Duodenal mucosa (tissue), 2 donors: ENCODE measurements around the gene NMNAT2.
A peak's percentile ranks its signal among the peaks of the same experiment; 100 is the strongest.

Experiments
- H3K27ac ChIP-seq: one replicate; pipeline ENCODE4 v1.7.0; 2013; ENCODE audit warnings: low read depth, low read length
- H3K27me3 ChIP-seq, 2 donors: one replicate each; pipeline ENCODE4 v1.7.0; 2013; ENCODE audit warnings: low read length in 2 of 2, control low read depth in 1 of 2; ENCODE audit not compliant: insufficient read depth in 2 of 2, control insufficient read depth in 1 of 2
- H3K36me3 ChIP-seq, 2 donors: one replicate each; pipeline ENCODE4 v1.7.0; 2013; ENCODE audit warnings: low read length in 2 of 2, control low read depth in 1 of 2; ENCODE audit not compliant: insufficient read depth in 2 of 2, control insufficient read depth in 1 of 2
- H3K4me1 ChIP-seq, 2 donors: one replicate each; pipeline ENCODE4 v1.7.0; 2013; ENCODE audit warnings: low read length in 2 of 2, control low read depth in 1 of 2; ENCODE audit not compliant: insufficient read depth in 2 of 2, control insufficient read depth in 1 of 2
- H3K4me3 ChIP-seq, 2 donors: one replicate each; pipeline ENCODE4 v1.7.0; 2013; ENCODE audit warnings: low read length in 2 of 2, low read depth in 1 of 2
- H3K9ac ChIP-seq, 2 donors: one replicate each; pipeline ENCODE4 v1.7.0; 2013; ENCODE audit warnings: low read length in 2 of 2, low read depth in 1 of 2
- H3K9me3 ChIP-seq, 2 donors: one replicate each; pipeline ENCODE4 v1.7.0; 2013; ENCODE audit warnings: low read length in 2 of 2, control low read depth in 1 of 2; ENCODE audit not compliant: control insufficient read depth in 1 of 2

NMNAT2 gene

DNA sequence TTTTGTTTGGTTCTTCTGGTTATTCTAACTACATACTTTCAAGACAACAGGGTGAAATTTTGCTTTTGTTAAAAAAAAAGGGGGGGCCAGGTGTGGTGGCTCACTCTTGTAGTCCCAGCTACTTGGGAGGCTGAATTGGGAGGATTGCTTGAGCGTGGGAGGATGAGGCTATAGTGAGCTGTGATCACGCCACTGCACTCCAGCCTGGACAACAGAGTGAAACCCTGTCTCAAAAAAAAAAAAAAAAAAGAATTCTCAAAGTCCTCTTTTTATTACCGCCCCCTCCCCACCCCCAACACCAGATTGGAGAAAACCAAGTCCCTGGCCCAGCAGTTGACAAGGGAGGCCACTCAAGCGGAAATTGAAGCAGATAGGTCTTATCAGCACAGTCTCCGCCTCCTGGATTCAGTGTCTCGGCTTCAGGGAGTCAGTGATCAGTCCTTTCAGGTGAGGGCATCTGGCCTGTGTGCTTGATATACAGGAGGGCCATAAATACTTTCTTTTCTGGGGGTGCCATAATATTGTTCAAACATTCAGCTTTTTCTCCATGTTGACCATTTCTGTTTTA is 181.9 kb downstream of the NMNAT2 start:
- peaks cover 0 to 3% of the 10 kb centered on the region in 2 donors for H3K4me1 ChIP-seq
- H3K27me3 ChIP-seq = no peaks in the 10 kb centered on the region
- H3K27ac ChIP-seq = no peak overlapping the region
- H3K4me3 ChIP-seq = no peak overlapping the region
- no peaks in the 10 kb centered on the region for H3K36me3 ChIP-seq
- H3K9ac ChIP-seq = no peak overlapping the region
- H3K9me3 ChIP-seq = no peaks in the 10 kb centered on the region

DNA sequence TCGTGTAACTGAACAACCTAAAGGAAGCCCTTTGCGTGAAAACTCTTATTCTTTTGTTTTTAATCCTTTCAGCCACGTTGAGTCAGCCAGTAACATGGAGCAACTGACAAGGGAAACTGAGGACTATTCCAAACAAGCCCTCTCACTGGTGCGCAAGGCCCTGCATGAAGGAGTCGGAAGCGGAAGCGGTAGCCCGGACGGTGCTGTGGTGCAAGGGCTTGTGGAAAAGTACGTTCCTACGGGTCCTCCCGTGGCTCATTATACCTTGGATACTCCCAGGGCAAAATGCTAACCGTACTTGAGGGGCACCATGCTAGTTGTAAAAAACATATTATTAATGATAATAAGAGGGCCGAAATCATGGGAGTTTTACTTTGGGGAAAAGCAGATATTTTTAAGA is 182.7 kb downstream of the NMNAT2 start:
- H3K4me1 ChIP-seq = peaks cover 0 to 3% of the 10 kb centered on the region in 2 donors
- no peak overlapping the region for H3K9ac ChIP-seq
- peak overlapping the region; percentile 27 for H3K27ac ChIP-seq
- no peak overlapping the region for H3K4me3 ChIP-seq
- no peaks in the 10 kb centered on the region for H3K27me3 ChIP-seq
- H3K36me3 ChIP-seq = no peaks in the 10 kb centered on the region
- no peaks in the 10 kb centered on the region for H3K9me3 ChIP-seq

DNA sequence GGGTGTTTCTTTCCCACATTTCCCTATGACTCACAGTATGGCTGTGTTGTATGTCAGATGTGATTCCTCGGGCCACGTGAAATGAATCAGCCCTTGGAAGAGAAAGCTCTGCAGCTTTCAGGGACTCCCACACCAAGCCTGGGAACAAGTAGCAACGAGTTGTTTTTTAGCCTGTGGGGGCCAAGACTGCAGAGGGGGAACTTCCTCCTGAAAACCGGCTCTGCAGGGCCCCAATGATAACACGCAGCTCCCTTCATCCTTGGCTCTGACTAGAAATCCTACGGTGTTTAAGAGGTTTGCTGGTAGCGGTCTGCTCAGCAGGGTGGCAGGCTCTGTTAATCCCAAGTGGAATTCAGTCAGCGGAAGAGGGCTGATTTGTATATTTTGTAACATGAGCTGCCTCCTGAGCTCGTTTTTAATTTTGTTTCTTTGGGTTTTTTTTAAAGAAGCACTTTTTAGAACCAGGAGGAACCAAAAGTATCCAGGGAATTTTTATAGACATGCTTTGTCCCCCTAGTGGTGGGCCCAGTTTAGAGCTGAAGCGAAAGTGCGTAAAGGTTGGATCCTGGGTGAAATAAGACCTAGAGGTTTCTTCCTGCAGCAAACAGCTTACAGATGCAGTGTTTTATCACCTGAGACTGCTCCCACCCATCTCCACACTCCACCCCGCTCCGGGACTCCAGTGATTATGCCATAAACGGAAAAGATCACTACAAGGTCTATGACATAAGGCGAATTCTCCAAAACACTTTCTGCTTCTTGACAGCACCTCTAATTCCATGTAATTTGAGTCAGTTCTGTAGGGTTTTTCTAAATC is 183.3 kb downstream of the NMNAT2 start:
- no peak overlapping the region for H3K9ac ChIP-seq
- no peak overlapping the region for H3K4me3 ChIP-seq
- H3K27me3 ChIP-seq = no peaks in the 10 kb centered on the region
- peaks cover 0 to 3% of the 10 kb centered on the region in 2 donors for H3K4me1 ChIP-seq
- peak overlapping the region; percentile 27 for H3K27ac ChIP-seq
- no peaks in the 10 kb centered on the region for H3K36me3 ChIP-seq
- no peaks in the 10 kb centered on the region for H3K9me3 ChIP-seq

DNA sequence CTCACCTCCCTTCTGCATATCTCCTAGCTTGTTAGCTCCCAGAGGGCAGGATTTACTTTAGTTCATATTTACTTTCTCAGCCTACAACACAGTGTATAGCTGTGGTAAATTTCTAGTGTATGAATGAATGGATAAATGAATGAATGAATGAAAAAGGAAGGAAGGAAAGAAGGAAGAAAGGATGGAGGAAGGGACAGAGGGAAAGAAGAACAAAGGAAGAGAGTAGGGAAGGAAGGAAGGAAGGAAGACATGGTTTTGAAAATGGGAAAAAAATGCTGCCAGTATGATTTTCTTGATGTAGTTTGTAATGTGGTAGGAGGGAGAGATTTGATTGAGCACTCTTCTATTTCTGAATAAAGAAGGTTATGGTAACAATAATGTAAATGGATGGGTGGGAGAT is 185.1 kb downstream of the NMNAT2 start:
- H3K27ac ChIP-seq = no peak overlapping the region
- H3K9ac ChIP-seq = no peak overlapping the region
- H3K4me1 ChIP-seq = peaks cover 0 to 3% of the 10 kb centered on the region in 2 donors
- no peaks in the 10 kb centered on the region for H3K27me3 ChIP-seq
- no peak overlapping the region for H3K4me3 ChIP-seq
- no peaks in the 10 kb centered on the region for H3K9me3 ChIP-seq
- H3K36me3 ChIP-seq = no peaks in the 10 kb centered on the region

DNA sequence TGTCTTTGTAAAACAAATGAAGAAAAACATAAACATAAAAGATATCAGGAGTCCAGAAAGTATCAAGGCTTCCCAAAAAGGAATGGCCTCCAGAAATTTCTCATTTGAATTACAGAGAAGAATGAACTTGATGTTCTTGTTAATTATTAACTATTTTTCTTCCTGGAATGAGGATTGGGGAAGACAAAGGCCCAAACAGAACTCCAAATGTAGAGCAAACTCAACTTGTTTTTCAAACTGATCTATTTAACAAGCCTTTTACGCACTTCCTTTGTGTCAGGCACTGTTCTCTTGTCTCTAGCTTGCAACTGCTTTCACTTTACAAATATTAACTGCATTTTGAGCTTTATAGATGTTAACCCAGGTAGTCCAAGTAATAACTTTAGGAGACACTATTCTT is 186.6 kb downstream of the NMNAT2 start:
- H3K27ac ChIP-seq = no peak overlapping the region
- no peaks in the 10 kb centered on the region for H3K9me3 ChIP-seq
- H3K4me3 ChIP-seq = no peak overlapping the region
- no peaks in the 10 kb centered on the region for H3K36me3 ChIP-seq
- H3K4me1 ChIP-seq = peaks cover 0 to 3% of the 10 kb centered on the region in 2 donors
- no peak overlapping the region for H3K9ac ChIP-seq
- H3K27me3 ChIP-seq = no peaks in the 10 kb centered on the region

DNA sequence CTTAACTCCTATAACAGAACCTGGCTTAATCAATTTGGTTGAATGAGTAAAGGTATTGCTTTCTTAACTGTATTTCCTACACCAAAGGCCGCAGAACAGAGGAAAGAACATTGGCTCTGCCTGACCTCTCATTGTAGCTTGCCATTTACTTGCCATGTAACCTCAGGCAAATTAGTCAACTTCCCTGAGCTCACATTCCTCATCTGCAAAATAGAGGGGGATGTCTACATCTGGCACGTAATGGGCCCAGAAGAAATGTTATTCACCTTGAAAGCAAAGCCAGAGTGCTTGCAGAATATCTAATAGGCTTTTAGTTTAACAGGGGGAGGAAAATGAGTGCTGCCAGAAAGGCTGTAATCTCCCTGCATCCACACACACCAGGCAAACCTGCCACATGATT is 187.8 kb downstream of the NMNAT2 start:
- Histone ChIP-seq H3K4me3 (no peak overlapping the region), H3K9me3 (no peaks in the 10 kb centered on the region), H3K9ac (no peak overlapping the region), H3K36me3 (no peaks in the 10 kb centered on the region), H3K4me1 (peaks cover 0 to 3% of the 10 kb centered on the region in 2 donors), H3K27me3 (no peaks in the 10 kb centered on the region), H3K27ac (no peak overlapping the region)

DNA sequence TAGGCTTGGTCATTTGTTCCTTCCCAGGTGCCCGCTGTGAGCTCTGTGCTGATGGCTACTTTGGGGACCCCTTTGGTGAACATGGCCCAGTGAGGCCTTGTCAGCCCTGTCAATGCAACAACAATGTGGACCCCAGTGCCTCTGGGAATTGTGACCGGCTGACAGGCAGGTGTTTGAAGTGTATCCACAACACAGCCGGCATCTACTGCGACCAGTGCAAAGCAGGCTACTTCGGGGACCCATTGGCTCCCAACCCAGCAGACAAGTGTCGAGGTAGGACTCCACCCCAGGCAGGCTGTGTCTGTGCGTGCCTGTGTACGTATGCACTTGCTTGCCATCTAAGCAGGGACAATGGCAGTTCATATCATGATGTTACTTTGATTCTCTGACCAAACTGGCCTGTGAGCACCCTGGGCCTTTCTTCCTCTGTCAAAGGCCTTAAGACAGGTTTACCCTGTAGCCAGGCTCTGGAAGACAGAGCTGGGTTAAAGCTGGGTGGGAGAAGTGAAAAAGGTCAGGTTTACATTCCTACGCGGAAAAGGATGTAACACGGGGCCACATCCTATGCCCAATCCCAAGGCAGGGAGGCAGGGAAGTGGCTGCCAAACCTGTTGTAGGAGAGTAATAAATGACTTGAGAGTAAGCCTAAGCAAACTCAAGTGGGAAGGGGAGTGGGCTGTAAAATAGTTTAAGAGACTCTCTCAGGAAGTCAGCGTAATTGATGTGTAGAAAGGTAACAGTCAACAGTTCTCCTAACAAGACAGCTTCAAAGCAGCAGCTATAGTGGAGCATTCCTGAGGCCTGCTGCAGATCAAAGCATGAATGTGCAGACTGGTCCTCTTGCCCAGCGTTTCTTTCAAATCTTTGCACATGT is 189.6 kb downstream of the NMNAT2 start:
- H3K9ac ChIP-seq = no peak overlapping the region
- no peak overlapping the region for H3K27ac ChIP-seq
- H3K4me1 ChIP-seq = no peaks in the 10 kb centered on the region
- no peaks in the 10 kb centered on the region for H3K9me3 ChIP-seq
- H3K36me3 ChIP-seq = no peaks in the 10 kb centered on the region
- no peak overlapping the region for H3K4me3 ChIP-seq
- no peaks in the 10 kb centered on the region for H3K27me3 ChIP-seq

DNA sequence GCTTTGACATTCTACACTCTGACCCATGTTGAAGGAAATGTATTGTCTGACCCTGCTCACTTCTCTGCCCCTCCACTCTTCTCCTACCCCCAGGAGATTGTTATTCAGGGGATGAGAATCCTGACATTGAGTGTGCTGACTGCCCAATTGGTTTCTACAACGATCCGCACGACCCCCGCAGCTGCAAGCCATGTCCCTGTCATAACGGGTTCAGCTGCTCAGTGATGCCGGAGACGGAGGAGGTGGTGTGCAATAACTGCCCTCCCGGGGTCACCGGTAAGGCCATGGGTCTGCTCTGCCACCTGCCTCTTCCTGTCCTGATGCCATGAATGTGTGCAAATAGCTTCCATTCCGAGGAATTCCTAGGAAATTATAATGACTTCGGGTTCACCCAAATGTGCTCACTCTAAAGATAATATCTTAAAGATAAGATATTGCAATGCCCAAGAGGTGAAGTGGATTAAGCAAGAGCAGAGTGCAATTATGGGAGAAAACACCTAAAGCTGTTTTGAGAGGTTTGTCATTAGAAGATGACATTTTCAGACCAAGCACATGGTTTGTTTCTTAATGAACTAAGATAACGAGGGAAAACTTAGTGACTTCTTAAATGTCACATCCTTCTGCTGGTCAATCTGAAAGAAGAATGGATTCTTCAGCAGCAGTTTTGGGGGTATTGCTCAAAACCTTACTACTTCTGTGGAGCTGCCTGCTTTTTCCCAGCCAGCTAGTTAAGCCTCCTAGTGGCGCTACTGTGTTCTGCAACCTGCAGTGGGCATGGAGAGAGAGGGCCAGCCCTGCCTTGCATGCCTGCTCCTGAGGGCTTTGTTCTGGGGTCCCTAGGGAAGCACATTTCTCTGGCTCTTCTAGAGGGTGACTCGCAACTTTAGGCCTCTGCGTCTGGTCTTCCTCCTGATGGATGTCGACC is 190.5 kb downstream of the NMNAT2 start:
- Histone ChIP-seq H3K9me3 (no peaks in the 10 kb centered on the region), H3K4me1 (no peaks in the 10 kb centered on the region), H3K4me3 (no peak overlapping the region), H3K27ac (no peak overlapping the region), H3K9ac (no peak overlapping the region), H3K36me3 (no peaks in the 10 kb centered on the region), H3K27me3 (no peaks in the 10 kb centered on the region)

DNA sequence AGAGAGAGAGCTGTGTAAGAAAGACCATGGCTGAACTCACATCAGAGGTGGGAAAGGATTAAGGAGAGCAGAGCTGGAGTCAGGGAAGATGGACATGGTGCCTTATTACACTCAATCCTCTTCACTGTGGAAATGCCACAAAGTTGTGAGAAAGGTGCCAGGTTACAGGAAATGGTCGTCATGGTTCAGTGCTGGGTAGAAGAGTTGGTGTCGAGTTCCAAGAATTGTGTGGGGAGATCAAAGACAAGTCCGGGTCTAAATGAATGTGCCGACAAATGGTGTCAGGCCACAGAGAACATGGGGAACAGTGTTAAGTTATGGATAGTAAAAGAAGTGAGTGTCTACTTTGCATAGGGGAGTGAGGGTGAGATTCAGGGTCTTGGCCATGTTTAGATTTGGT is 191.2 kb downstream of the NMNAT2 start:
- Histone ChIP-seq H3K4me3 (no peak overlapping the region), H3K9me3 (no peaks in the 10 kb centered on the region), H3K9ac (no peak overlapping the region)

More for the DNA sequence above, 191.2 kb downstream of the NMNAT2 start:
- H3K36me3 ChIP-seq = no peaks in the 10 kb centered on the region
- H3K27me3 ChIP-seq = no peaks in the 10 kb centered on the region
- no peak overlapping the region for H3K27ac ChIP-seq
- no peaks in the 10 kb centered on the region for H3K4me1 ChIP-seq
